Adrenal gland (tissue), 5 donors: ENCODE data around the gene MEF2C.

Experiments
- CTCF ChIP-seq, 6 experiments: fragments of 450-650 bp in 4 of 6; fragments of 200-600 bp in 2 of 6; sonication (generic) in 1 of 6; IDR thresholded peaks; 1 replicate in 5 of 6; 2 replicates in 1 of 6; pipeline versions ENCODE4 v1.5.1 to v1.8.0; 2016 to 2021; ENCODE audit warnings: antibody characterized with exemption in 6 of 6, mild to moderate bottlenecking in 2 of 6, moderate library complexity in 1 of 6
- POLR2A ChIP-seq, 2 donors: fragments of 450-650 bp; IDR thresholded peaks; one replicate each; pipeline ENCODE4 v1.6.1; 2017; ENCODE audit warnings: antibody characterized with exemption in 2 of 2, mild to moderate bottlenecking in 2 of 2, moderate library complexity in 1 of 2
- donor health status: DM: no; HTN: no; CAD: no.

- TF ChIP-seq POLR2A (IDR thresholded peaks at IDR 0.05) (no peak), CTCF (IDR thresholded peaks at IDR 0.05) (no peak)
These were observed 4.0 kb downstream of the MEF2C start for GRCh38 chr5:88878976-88879375.
